Measurements from ENCODE around the gene GPR83.

DNA sequence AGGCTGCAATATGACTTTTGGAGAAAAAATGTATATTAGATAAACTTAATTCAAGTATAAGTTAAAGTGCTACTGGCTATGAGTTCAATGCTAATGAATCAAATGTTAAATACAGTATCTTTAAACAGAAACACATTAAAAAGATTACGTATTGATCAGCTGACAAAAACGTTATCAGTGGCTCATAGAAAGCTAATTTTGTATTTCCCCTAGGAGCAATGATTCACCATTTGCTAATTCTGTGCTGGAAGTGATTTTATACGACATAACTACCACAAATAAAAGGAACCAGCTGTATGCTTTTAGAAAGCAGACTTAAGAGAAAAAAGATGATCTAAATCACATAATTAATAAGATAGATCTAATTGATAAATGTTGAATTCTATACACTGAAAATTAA, 48.8 kb upstream of the GPR83 start:
- TF ChIP-seq, protein P1, sequence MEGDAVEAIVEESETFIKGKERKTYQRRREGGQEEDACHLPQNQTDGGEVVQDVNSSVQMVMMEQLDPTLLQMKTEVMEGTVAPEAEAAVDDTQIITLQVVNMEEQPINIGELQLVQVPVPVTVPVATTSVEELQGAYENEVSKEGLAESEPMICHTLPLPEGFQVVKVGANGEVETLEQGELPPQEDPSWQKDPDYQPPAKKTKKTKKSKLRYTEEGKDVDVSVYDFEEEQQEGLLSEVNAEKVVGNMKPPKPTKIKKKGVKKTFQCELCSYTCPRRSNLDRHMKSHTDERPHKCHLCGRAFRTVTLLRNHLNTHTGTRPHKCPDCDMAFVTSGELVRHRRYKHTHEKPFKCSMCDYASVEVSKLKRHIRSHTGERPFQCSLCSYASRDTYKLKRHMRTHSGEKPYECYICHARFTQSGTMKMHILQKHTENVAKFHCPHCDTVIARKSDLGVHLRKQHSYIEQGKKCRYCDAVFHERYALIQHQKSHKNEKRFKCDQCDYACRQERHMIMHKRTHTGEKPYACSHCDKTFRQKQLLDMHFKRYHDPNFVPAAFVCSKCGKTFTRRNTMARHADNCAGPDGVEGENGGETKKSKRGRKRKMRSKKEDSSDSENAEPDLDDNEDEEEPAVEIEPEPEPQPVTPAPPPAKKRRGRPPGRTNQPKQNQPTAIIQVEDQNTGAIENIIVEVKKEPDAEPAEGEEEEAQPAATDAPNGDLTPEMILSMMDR (IDR thresholded peaks at IDR 0.05): no peak
- TF ChIP-seq POLR2A (IDR thresholded peaks at IDR 0.05): no peak
- no peak for TF ChIP-seq POLR2AphosphoS5 (IDR thresholded peaks at IDR 0.05)
